Right lung (tissue), 10 donors: ENCODE data around the gene FN3K. TPM values are rescaled to one million over a fixed set of nuclear protein-coding genes. Genes with fewer than 3 reads are reported as not detected.
A peak's percentile ranks its signal among the peaks of the same experiment; 100 is the strongest.

Source experiments
- DNase-seq, 2 donors: peaks; one replicate each; pipeline ENCODE4 v3.0.0-alpha.2; 2013
- long read RNA-seq, 8 donors: transcript quantifications; one replicate each; lab custom pipeline, GENCODE V29; 2026
- polyA plus RNA-seq, 5 donors: library from polyadenylated mRNA; unstranded; fragments of 120-200 nt; gene quantifications; one replicate each; pipeline versions ENCODE4 v1.2.1 to v1.2.3, GENCODE V29; 2013; ENCODE audit warnings: inconsistent platforms in 1 of 5, low replicate concordance in 1 of 5; ENCODE audit not compliant: insufficient read length in 5 of 5, insufficient read depth in 1 of 5

The FN3K gene
- polyA plus RNA-seq: 10 to 100 TPM in 4 of 5 donors, 1 to 10 TPM in 1; 9.7 to 21.7 (median 19.2) TPM
- long read RNA-seq, donor 1, transcript FN3K-201 (6 exons, 1,434 nt): major isoform, 8 of 11 reads
- long read RNA-seq, donor 1, partial matches to known transcripts: 0 of 11 reads
- long read RNA-seq, donor 1, other reads (novel, unspliced or antisense): 0 of 11 reads
- long read RNA-seq, donor 2, partial matches to known transcripts: 0 of 4 reads
- long read RNA-seq, donor 2, other reads (novel, unspliced or antisense): 0 of 4 reads
- long read RNA-seq, donor 3, transcript FN3K-201 (6 exons, 1,434 nt): major isoform, 8 of 8 reads
- long read RNA-seq, donor 3, partial matches to known transcripts: 0 of 8 reads
- long read RNA-seq, donor 3, other reads (novel, unspliced or antisense): 0 of 8 reads
- long read RNA-seq, donor 4, partial matches to known transcripts: 0 of 1 reads
- long read RNA-seq, donor 4, other reads (novel, unspliced or antisense): 0 of 1 reads
- long read RNA-seq, donor 5, transcript FN3K-201 (6 exons, 1,434 nt): major isoform, 6 of 6 reads
- long read RNA-seq, donor 5, partial matches to known transcripts: 0 of 6 reads
- long read RNA-seq, donor 5, other reads (novel, unspliced or antisense): 0 of 6 reads
- long read RNA-seq, donor 6, transcript FN3K-201 (6 exons, 1,434 nt): major isoform, 7 of 7 reads
- long read RNA-seq, donor 6, partial matches to known transcripts: 0 of 7 reads
- long read RNA-seq, donor 6, other reads (novel, unspliced or antisense): 0 of 7 reads
- long read RNA-seq, donor 7, partial matches to known transcripts: 0 of 1 reads
- long read RNA-seq, donor 7, other reads (novel, unspliced or antisense): 0 of 1 reads
- long read RNA-seq, donor 8, partial matches to known transcripts: 0 of 3 reads
- long read RNA-seq, donor 8, other reads (novel, unspliced or antisense): 0 of 3 reads

- DNase-seq: peak; percentile 50 to 65
These were observed at the start of gene FN3K for GRCh38 chr17:82734987-82735866. Gene FN3K, plus strand, starts transcription at chr17:82735615. Its CDS starts 22 bp downstream, at chr17:82735637.

GRCh38 chr17:82686366-82687324, 48.8 kb upstream of the FN3K start:
- no peak for DNase-seq

GRCh38 chr17:82687375-82687861, 48.0 kb upstream of the FN3K start:
- no peak for DNase-seq

GRCh38 chr17:82687871-82688270, 47.5 kb upstream of the FN3K start:
- no peak for DNase-seq

GRCh38 chr17:82689077-82689476, 46.3 kb upstream of the FN3K start:
- no peak for DNase-seq

DNA sequence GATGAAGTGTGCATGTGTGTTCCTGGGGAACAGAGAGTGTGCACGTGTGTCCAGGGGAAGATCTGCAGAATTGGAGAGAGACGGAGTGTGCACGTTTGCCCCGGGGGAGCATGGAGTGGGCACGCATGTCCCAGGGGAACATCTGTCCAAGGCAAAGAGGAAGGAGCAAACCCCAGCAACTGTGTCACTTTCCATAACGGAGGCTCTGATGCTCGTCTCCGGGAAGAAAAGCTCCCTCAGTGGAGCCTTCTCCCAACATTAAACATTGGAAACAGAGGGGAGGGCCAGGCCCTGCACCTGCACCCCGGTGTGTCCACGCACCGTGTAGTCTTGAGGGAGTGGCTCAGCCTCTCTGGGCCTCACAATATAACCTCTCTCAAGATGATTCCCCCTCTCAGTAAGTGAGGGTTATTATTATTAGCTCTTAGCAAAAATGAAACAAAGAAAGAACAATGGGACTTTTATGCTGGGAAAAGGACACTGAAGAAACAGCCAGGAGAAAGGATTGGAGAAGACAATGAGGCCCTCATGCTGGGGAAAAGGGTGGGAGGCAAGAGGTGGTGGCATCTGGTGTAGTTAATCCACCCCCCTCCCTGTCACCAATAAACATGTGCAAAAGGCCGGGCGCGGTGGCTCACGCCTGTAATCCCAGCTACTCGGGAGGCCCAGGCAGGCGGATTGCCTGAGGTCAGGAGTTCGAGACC, 44.5 kb upstream of the FN3K start:
- no peak for DNase-seq

GRCh38 chr17:82691714-82692113, 43.7 kb upstream of the FN3K start:
- DNase-seq: no peak

DNA sequence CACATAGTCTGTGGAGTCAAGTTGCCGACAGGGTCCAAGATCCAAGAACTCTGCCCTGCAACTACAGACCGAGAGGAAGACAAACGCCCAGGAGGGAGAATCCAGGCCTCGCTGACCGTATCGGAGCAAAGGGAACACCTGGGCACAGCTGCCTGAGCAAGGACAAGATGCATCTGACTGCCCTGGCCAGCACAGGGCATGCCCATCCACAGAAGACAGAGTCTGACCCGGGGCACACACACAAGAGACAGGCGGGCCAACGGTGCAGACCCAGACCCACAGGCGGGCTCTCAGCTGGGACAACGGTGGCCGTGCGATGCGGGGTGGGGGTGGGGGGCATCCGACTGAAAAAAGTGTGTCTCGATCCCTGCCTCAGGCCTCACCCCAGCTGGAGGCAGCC, 43.1 kb upstream of the FN3K start:
- DNase-seq: no peak

DNA sequence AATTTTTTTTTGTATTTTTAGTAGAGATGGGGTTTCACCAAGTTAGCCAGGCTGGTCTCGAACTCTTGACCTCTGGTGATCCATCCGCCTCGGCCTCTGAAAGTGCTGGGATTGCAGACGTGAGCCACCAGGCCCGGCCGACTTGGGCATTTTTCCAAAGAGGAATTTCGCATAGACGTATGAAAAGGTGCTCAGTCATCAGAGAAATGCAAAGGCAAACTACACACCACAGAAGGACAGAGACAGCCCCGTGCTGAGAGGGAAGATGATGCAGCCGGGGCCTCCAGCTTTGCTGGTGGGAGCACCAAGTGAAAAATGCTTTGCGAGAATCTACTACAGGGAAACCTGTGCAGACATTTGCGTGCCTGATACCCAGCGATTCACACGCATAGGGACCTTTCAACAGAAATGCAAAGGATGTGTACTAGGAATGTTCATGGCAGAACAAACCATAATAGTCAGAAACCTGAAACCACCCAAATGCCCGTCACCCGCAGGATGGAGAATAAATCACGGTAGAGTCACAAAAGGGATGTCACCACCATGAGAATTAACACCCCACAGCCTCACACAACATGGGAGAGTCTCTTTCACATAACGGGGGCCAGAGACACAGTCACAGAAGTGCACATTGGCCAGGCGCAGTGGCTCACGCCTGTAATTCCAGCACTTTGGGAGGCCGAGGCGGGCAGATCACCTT, 42.1 kb upstream of the FN3K start:
- DNase-seq: no peak

DNA sequence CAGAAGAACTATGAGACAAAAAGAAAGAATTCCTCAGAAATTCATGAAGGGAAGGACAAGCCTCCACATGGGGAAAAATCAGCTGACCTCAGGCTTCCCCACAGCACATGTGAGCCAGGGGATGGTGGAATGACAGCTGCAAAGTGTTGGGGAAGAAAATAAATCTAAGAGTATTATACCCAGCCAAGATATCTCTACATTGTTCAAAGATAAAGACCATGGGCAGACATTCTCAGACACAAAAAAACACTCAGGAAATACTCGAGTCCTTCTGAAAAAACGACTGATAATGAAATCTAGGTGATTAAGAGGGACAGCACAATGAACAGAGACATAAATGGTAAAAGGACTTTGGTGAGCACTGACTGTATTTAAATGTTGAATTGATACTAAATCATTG, 40.8 kb upstream of the FN3K start:
- DNase-seq: no peak

GRCh38 chr17:82696259-82696658, 39.2 kb upstream of the FN3K start:
- DNase-seq: no peak

- no peak for DNase-seq
These were observed 38.3 kb upstream of the FN3K start for GRCh38 chr17:82696916-82697807.

DNA sequence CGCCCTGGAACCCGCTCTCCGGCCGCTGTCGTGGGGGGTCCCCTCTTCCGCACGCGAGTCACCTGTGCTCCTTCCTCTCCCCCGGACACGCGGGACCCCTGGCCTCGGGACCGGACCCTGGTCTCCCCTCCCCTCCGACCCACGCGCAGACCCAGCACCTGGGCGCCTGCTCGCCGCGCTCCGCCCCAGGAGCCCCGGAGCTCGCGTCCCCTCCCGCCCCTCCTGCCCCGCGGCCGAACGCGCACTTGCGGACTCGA, 37.7 kb upstream of the FN3K start:
- no peak for DNase-seq

GRCh38 chr17:82698065-82698973, 37.1 kb upstream of the FN3K start, which contains the start of gene RAB40B:
Gene RAB40B, minus strand, starts transcription at chr17:82698698. Its CDS starts 102 bp downstream, at chr17:82698596.
- DNase-seq: peak; percentile 97 to 98

GRCh38 chr17:82698974-82699442, 36.4 kb upstream of the FN3K start:
- DNase-seq: no peak

- no peak for DNase-seq
These were observed 35.9 kb upstream of the FN3K start for GRCh38 chr17:82699551-82699950.
